K562 (cell line): ENCODE results near the gene CNTFR. TPM values are rescaled to one million over a fixed set of nuclear protein-coding genes. Genes with fewer than 3 reads are reported as not detected.

Source experiments
- ATAC-seq: fragments of 200-7000 bp; cut with Tn5 transposase; 3 replicates; pipeline ENCODE4 v1.9.1; 2020; ENCODE audit warnings: moderate library complexity
- BruUV-seq: library from RNA; stranded (reverse); fragments of 400-500 nt; replicated peaks from 2 replicates; lab custom pipeline; 2021; lab: Mats Ljungman, UMichigan
- CTCF ChIA-PET: fragments of 300-600 bp; formaldehyde crosslinking; extraction: SDS; loops from one replicate; lab custom pipeline; 2021; ENCODE audit warnings: low intra/inter-chr PET ratio; lab: Yijun Ruan, JAX
- POLR2A ChIA-PET: fragments of 300-600, 350-650 bp; sonication (Branson Sonifier 250); formaldehyde crosslinking; extraction: SDS; loops from one replicate; lab custom pipeline; 2021; ENCODE audit warnings: antibody characterized with exemption, inconsistent platforms; lab: Yijun Ruan, JAX
- DNase-seq, 4 experiments: peaks; one replicate each; pipeline versions ENCODE4 v3.0.0 to v3.0.0-alpha.2; 2011 to 2018; ENCODE audit warnings: low spot score in 3 of 4, mixed read lengths in 3 of 4; ENCODE audit errors: extremely low read depth in 1 of 4
- FAIRE-seq: peaks from 2 replicates; lab custom pipeline; 2011; peaks lifted over from hg19 to GRCh38; lab: Jason Lieb, UNC
- H2AFZ ChIP-seq: 2 replicates; pipeline ENCODE4 v1.6.0; 2011; ENCODE audit warnings: low read depth, low read length, control low read depth, inconsistent platforms
- H3K27ac ChIP-seq: fragments of 200-600 bp; 3 replicates; pipeline ENCODE4 v1.8.0; 2011; ENCODE audit warnings: low read depth, mild to moderate bottlenecking, control low read depth, inconsistent platforms, low read length, moderate library complexity, mixed read lengths; ENCODE audit errors: extremely low read depth
- H3K27me3 ChIP-seq, 2 experiments: fragments of 300-600 bp in 1 of 2; 2 replicates in 1 of 2; 3 replicates in 1 of 2; pipeline versions ENCODE4 v1.6.0 to v1.8.0; 2011; ENCODE audit warnings: inconsistent platforms in 2 of 2, low read length in 2 of 2, mild to moderate bottlenecking in 1 of 2, mixed read lengths in 1 of 2, moderate library complexity in 1 of 2; ENCODE audit not compliant: control insufficient read depth in 2 of 2, insufficient read depth in 2 of 2
- H3K36me3 ChIP-seq: fragments of 300-600 bp; 3 replicates; pipeline ENCODE4 v1.8.0; 2011; ENCODE audit warnings: mild to moderate bottlenecking, low read length, inconsistent platforms; ENCODE audit not compliant: control insufficient read depth, insufficient read depth
- H3K4me1 ChIP-seq, 2 experiments: fragments of 200-600 bp in 1 of 2; replicated peaks in 1 of 2; 2 replicates in 1 of 2; 3 replicates in 1 of 2; pipeline versions ENCODE4 v1.5.1 to v1.8.0; 2011; ENCODE audit warnings: inconsistent platforms in 2 of 2, low read length in 2 of 2, mild to moderate bottlenecking in 1 of 2, mixed read lengths in 1 of 2, moderate library complexity in 1 of 2; ENCODE audit not compliant: control insufficient read depth in 2 of 2, insufficient read depth in 2 of 2
- H3K4me2 ChIP-seq: 2 replicates; pipeline ENCODE4 v1.6.1; 2011; ENCODE audit warnings: low read length, control low read depth, inconsistent platforms, mixed read lengths; ENCODE audit not compliant: insufficient read depth
- H3K4me3 ChIP-seq: fragments of 200-600 bp; sonication (generic), shearing (Covaris generic); 2 replicates; pipeline ENCODE4 v1.5.1; 2016; ENCODE audit warnings: control low read depth, inconsistent platforms
- H3K79me2 ChIP-seq: fragments of 200-600 bp; 3 replicates; pipeline ENCODE4 v1.8.0; 2011; ENCODE audit warnings: low read length, inconsistent platforms; ENCODE audit not compliant: control insufficient read depth, insufficient read depth
- H3K9ac ChIP-seq, 2 experiments: 2 replicates each; pipeline versions ENCODE4 v1.6.0 to v1.6.1; 2011; ENCODE audit warnings: low read depth in 2 of 2, low read length in 2 of 2, control low read depth in 1 of 2, inconsistent platforms in 1 of 2, mild to moderate bottlenecking in 1 of 2, mixed read lengths in 1 of 2; ENCODE audit not compliant: insufficient read depth in 1 of 2
- H3K9me1 ChIP-seq: one replicate; pipeline ENCODE4 v1.6.0; 2011; ENCODE audit warnings: inconsistent platforms, mild to moderate bottlenecking, low read length, moderate library complexity; ENCODE audit not compliant: control insufficient read depth, insufficient read depth
- H3K9me3 ChIP-seq: replicated peaks from 2 replicates; pipeline ENCODE4 v1.5.1; 2011; ENCODE audit warnings: low read depth, low read length, inconsistent platforms; ENCODE audit not compliant: control insufficient read depth, insufficient read depth
- H4K20me1 ChIP-seq: replicated peaks from 2 replicates; pipeline ENCODE4 v1.6.1; 2011; ENCODE audit warnings: low read length, inconsistent platforms, mixed read lengths; ENCODE audit not compliant: control insufficient read depth, insufficient read depth
- HDGF ChIP-seq: fragments of 450-650 bp; IDR thresholded peaks from 2 replicates; pipeline ENCODE4 v1.6.1; 2016
- KAT2B ChIP-seq: IDR thresholded peaks from one replicate; pipeline ENCODE4 v1.6.1; 2012; ENCODE audit warnings: low read depth, mild to moderate bottlenecking, control low read depth, inconsistent platforms, low read length, moderate library complexity
- NFXL1 ChIP-seq: fragments of 450-650 bp; formaldehyde crosslinking; IDR thresholded peaks from 2 replicates; pipeline ENCODE4 v1.4.0; 2021; ENCODE audit warnings: mild to moderate bottlenecking
- SAFB2 ChIP-seq: fragments of 200-400 bp; formaldehyde crosslinking; IDR thresholded peaks from 2 replicates; pipeline ENCODE4 v1.6.1; 2018; ENCODE audit warnings: borderline replicate concordance, low read length, low read depth, moderate library complexity; ENCODE audit not compliant: severe bottlenecking
- WGBS: fragments of 100-300 bp; shearing (Covaris generic); methylation state at CpG from one replicate; pipeline ENCODE4 v1.1.6; 2016; ENCODE audit warnings: low coverage, mixed read lengths; ENCODE audit not compliant: insufficient coverage; ENCODE audit errors: missing lambda C conversion rate; 5-methylcytosine and 5-hydroxymethylcytosine counted together
- in situ Hi-C: fragments of 300-500 bp; cut with MboI; formaldehyde crosslinking; loops from 4 replicates; pipeline ENCODE4 v1.15.0; 2018; ENCODE audit warnings: inconsistent platforms, mixed read lengths
- intact Hi-C: fragments of 100-400 bp; cut with micrococcal nuclease; formaldehyde crosslinking; loops from 2 replicates; pipeline ENCODE4 v1.14.2; 2022
- polyA plus RNA-seq, 8 experiments: library from polyadenylated mRNA; depleted of rRNA in 4 of 8; stranded (reverse) in 5 of 8; unstranded in 3 of 8; fragments of >200 nt; fragmentation: Nextera tagmentation in 2 of 8; fragmentation: Illumina TruSeq in 1 of 8; extraction: Ambion mirVana in 2 of 8; extraction: Trizol in 1 of 8; gene quantifications; 2 replicates each; pipeline versions ENCODE4 v1.2.1 to v1.2.3, GENCODE V29; 2011 to 2014; ENCODE audit warnings: inconsistent platforms in 1 of 8, missing spikeins in 1 of 8
- total RNA-seq, 7 experiments: library from RNA; depleted of rRNA in 6 of 7; stranded (reverse); fragments of >200 nt in 6 of 7; fragmentation: Illumina TruSeq in 2 of 7; extraction: Trizol in 2 of 7; gene quantifications; 2 replicates each; pipeline versions ENCODE4 v1.2.1 to v1.2.3, GENCODE V29; 2011 to 2021; ENCODE audit warnings: low replicate concordance in 1 of 7
- TF ChIP-seq, protein P1 (sequence below), 2 experiments: fragments of 450-650 bp; formaldehyde crosslinking in 1 of 2; IDR thresholded peaks; 2 replicates each; pipeline versions ENCODE4 v1.4.0 to v1.6.1; 2014 to 2020; ENCODE audit warnings: mild to moderate bottlenecking in 2 of 2, borderline replicate concordance in 1 of 2, low read depth in 1 of 2
- TF ChIP-seq, protein P2 (sequence below): sonication (generic); formaldehyde crosslinking; IDR thresholded peaks from 2 replicates; pipeline ENCODE4 v1.8.1; 2023; ENCODE audit warnings: mild to moderate bottlenecking, missing genetic modification reagents

CNTFR gene
- total and polyA plus RNA-seq, 9 of the 15 experiments (the other 6 are each of a cell fraction or from before 2014, with no cell fraction given), result not detected

- Histone ChIP-seq H4K20me1 (no peaks in the 10 kb centered on the region), H3K4me2 (no peak overlapping the region), H3K79me2 (no peaks in the 10 kb centered on the region), H2AFZ (no peak overlapping the region), H3K4me3 (no peak overlapping the region), H3K36me3 (no peaks in the 10 kb centered on the region), H3K9me1 (no peaks in the 10 kb centered on the region), H3K9ac (no peak overlapping the region), H3K27ac (no peak overlapping the region), H3K27me3 (peaks cover 0 to 60% of the 10 kb centered on the region in 2 experiments; a peak in 4 of 5 replicates), H3K4me1 (peaks cover 0 to 8% of the 10 kb centered on the region in 2 experiments; a peak in 2 of 5 replicates), H3K9me3 (no peaks in the 10 kb centered on the region)
- no peak for ATAC-seq
- no peak for DNase-seq
- WGBS, result 0% methylated on average over 8 of the region's 13 CpGs
- intact Hi-C loops, result no loop called here
- BruUV-seq, result no TSS peak
- in situ Hi-C loops, result no loop called here
- ChIA-PET POLR2A (no interaction called here), CTCF (no interaction called here)
- no peak for FAIRE-seq
- TF ChIP-seq HDGF (no peak), NFXL1 (no peak), SAFB2 (no peak), KAT2B (no peak)
- TF ChIP-seq, protein P1, sequence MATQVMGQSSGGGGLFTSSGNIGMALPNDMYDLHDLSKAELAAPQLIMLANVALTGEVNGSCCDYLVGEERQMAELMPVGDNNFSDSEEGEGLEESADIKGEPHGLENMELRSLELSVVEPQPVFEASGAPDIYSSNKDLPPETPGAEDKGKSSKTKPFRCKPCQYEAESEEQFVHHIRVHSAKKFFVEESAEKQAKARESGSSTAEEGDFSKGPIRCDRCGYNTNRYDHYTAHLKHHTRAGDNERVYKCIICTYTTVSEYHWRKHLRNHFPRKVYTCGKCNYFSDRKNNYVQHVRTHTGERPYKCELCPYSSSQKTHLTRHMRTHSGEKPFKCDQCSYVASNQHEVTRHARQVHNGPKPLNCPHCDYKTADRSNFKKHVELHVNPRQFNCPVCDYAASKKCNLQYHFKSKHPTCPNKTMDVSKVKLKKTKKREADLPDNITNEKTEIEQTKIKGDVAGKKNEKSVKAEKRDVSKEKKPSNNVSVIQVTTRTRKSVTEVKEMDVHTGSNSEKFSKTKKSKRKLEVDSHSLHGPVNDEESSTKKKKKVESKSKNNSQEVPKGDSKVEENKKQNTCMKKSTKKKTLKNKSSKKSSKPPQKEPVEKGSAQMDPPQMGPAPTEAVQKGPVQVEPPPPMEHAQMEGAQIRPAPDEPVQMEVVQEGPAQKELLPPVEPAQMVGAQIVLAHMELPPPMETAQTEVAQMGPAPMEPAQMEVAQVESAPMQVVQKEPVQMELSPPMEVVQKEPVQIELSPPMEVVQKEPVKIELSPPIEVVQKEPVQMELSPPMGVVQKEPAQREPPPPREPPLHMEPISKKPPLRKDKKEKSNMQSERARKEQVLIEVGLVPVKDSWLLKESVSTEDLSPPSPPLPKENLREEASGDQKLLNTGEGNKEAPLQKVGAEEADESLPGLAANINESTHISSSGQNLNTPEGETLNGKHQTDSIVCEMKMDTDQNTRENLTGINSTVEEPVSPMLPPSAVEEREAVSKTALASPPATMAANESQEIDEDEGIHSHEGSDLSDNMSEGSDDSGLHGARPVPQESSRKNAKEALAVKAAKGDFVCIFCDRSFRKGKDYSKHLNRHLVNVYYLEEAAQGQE (IDR thresholded peaks at IDR 0.05; ENCODE audit: borderline replicate concordance), result no peak
- TF ChIP-seq, protein P1 (CRISPR knock-in tag; IDR thresholded peaks at IDR 0.05; ENCODE audit: low read depth), result no peak
- TF ChIP-seq, protein P2, sequence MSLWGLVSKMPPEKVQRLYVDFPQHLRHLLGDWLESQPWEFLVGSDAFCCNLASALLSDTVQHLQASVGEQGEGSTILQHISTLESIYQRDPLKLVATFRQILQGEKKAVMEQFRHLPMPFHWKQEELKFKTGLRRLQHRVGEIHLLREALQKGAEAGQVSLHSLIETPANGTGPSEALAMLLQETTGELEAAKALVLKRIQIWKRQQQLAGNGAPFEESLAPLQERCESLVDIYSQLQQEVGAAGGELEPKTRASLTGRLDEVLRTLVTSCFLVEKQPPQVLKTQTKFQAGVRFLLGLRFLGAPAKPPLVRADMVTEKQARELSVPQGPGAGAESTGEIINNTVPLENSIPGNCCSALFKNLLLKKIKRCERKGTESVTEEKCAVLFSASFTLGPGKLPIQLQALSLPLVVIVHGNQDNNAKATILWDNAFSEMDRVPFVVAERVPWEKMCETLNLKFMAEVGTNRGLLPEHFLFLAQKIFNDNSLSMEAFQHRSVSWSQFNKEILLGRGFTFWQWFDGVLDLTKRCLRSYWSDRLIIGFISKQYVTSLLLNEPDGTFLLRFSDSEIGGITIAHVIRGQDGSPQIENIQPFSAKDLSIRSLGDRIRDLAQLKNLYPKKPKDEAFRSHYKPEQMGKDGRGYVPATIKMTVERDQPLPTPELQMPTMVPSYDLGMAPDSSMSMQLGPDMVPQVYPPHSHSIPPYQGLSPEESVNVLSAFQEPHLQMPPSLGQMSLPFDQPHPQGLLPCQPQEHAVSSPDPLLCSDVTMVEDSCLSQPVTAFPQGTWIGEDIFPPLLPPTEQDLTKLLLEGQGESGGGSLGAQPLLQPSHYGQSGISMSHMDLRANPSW (CRISPR knock-in tag), result no peak
These were observed 33.5 kb downstream of the CNTFR start for GRCh38 chr9:34555936-34556525.
